GM19328 (cell line): ENCODE measurements around the gene PRAMEF27.
"Not testable (repeated sequence)": the region's sequence is repeated elsewhere in the genome, so short reads cannot be mapped to it uniquely, and the experiment has no call there.

Source experiments
- ATAC-seq: cut with Tn5 transposase; IDR thresholded peaks from one replicate; pipeline ENCODE4 v1.9.1; 2021; ENCODE audit warnings: mild to moderate bottlenecking, moderate library complexity; ENCODE audit not compliant: unreplicated experiment

The PRAMEF27 gene

GRCh38 chr1:13056475-13056874 lies at the start of gene PRAMEF27:
PRAMEF27 (minus strand) TSS chr1:13056575; CDS start chr1:13053659, 2,916 bp downstream.
- ATAC-seq = not testable (repeated sequence)

GRCh38 chr1:13070474-13070873 lies 14.1 kb upstream of the PRAMEF27 start, which contains the start of gene PRAMEF25:
PRAMEF25 (plus strand) TSS chr1:13070774; CDS start chr1:13073694, 2,920 bp downstream.
- not testable (repeated sequence) for ATAC-seq

- not testable (repeated sequence) for ATAC-seq
Measured at GRCh38 chr1:13019846-13020245, 36.5 kb downstream of the PRAMEF27 start.

GRCh38 chr1:13011932-13012331 lies 44.4 kb downstream of the PRAMEF27 start:
- ATAC-seq = not testable (repeated sequence)

GRCh38 chr1:13009348-13009747 lies 47.0 kb downstream of the PRAMEF27 start:
- ATAC-seq = not testable (repeated sequence)

- ATAC-seq = not testable (repeated sequence)
Measured at GRCh38 chr1:13005732-13006131, 50.6 kb downstream of the PRAMEF27 start.
